Right atrium auricular region (tissue), 2 donors: ENCODE data around the gene PAX5. TPM values are rescaled to one million over a fixed set of nuclear protein-coding genes. Genes with fewer than 3 reads are reported as not detected.

Experiments used
- DNase-seq: peaks from one replicate; pipeline ENCODE4 v3.0.0-alpha.2; 2019; ENCODE audit warnings: low spot score
- H3K27ac ChIP-seq, 2 donors: fragments of 200-600 bp; sonication (generic); 1 replicate in 1 of 2; 2 replicates in 1 of 2; pipeline ENCODE4 v1.5.1; 2016 to 2019
- H3K27me3 ChIP-seq, 2 donors: fragments of 200-600 bp; sonication (generic); one replicate each; pipeline versions ENCODE4 v1.5.1 to v1.6.0; 2017 to 2019
- H3K36me3 ChIP-seq: fragments of 200-600 bp; sonication (generic); one replicate; pipeline ENCODE4 v1.5.1; 2016
- H3K4me1 ChIP-seq, 2 donors: fragments of 200-600 bp; sonication (generic); one replicate each; pipeline versions ENCODE4 v1.5.1 to v1.6.0; 2017 to 2019
- H3K4me3 ChIP-seq, 2 donors: fragments of 200-600 bp; sonication (generic); 1 replicate in 1 of 2; 2 replicates in 1 of 2; pipeline ENCODE4 v1.5.1; 2017 to 2019; ENCODE audit warnings: mild to moderate bottlenecking in 1 of 2, moderate library complexity in 1 of 2
- H3K9me3 ChIP-seq, 2 donors: fragments of 200-600 bp; sonication (generic); one replicate each; pipeline ENCODE4 v1.5.1; 2019
- total RNA-seq, 2 donors: library from RNA; depleted of rRNA; stranded (reverse); fragments of >200 nt; gene quantifications; one replicate each; pipeline ENCODE4 v1.1.0, GENCODE V29; 2016
- TF ChIP-seq, protein P1 (sequence below), 2 donors: fragments of 200-600 bp; sonication (generic); IDR thresholded peaks; one replicate each; pipeline ENCODE4 v1.5.1; 2019; ENCODE audit warnings: antibody characterized with exemption in 2 of 2

Gene PAX5
- total RNA-seq, 2 donors from 2014 or later: 0.59 TPM; not detected in 1

DNA sequence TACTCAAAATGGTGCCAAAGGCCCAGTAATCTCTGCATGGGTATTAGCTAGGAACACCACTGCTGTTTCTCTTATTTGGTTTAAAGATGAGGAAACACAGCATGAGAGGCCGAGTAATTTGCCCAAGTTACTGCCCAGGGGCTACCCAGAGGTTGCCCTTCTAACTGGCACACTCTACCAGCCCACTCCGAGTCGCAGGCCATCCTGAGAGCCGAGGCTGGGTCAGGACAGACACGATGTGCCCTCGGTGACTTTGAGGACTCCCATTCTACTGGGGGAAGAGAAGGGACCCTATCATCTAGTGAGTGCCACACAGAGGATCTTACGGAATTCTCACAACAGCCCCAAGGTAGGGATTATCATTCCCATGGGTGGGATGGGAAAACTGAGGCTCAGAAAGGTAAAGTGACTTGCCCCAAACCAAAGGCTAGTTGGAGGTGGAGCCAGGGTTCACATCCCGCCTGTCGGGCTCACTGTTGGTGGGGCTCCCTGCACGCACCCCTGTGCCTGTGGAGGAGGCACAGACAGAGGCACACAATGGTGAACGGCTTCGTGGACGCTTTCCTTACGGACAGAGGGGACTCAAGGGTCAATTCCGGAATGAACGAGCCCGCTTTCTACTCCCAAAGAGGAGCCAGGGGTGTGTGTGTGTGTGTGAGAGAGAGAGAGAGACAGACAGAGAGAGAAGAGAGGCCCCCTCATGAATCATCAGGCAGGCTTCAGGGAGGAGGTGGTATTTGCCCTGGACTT, 236.4 kb downstream of the PAX5 start:
- TF ChIP-seq, protein P1, sequence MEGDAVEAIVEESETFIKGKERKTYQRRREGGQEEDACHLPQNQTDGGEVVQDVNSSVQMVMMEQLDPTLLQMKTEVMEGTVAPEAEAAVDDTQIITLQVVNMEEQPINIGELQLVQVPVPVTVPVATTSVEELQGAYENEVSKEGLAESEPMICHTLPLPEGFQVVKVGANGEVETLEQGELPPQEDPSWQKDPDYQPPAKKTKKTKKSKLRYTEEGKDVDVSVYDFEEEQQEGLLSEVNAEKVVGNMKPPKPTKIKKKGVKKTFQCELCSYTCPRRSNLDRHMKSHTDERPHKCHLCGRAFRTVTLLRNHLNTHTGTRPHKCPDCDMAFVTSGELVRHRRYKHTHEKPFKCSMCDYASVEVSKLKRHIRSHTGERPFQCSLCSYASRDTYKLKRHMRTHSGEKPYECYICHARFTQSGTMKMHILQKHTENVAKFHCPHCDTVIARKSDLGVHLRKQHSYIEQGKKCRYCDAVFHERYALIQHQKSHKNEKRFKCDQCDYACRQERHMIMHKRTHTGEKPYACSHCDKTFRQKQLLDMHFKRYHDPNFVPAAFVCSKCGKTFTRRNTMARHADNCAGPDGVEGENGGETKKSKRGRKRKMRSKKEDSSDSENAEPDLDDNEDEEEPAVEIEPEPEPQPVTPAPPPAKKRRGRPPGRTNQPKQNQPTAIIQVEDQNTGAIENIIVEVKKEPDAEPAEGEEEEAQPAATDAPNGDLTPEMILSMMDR (IDR thresholded peaks at IDR 0.05): no peak
- peaks cover 0 to 10% of the 10 kb centered on the region in 2 donors for H3K9me3 ChIP-seq
- H3K4me3 ChIP-seq: no peak overlapping the region
- no peak for DNase-seq
- no peak overlapping the region for H3K27ac ChIP-seq
- H3K4me1 ChIP-seq: no peaks in the 10 kb centered on the region
- H3K27me3 ChIP-seq: no peaks in the 10 kb centered on the region
- H3K36me3 ChIP-seq: no peaks in the 10 kb centered on the region

DNA sequence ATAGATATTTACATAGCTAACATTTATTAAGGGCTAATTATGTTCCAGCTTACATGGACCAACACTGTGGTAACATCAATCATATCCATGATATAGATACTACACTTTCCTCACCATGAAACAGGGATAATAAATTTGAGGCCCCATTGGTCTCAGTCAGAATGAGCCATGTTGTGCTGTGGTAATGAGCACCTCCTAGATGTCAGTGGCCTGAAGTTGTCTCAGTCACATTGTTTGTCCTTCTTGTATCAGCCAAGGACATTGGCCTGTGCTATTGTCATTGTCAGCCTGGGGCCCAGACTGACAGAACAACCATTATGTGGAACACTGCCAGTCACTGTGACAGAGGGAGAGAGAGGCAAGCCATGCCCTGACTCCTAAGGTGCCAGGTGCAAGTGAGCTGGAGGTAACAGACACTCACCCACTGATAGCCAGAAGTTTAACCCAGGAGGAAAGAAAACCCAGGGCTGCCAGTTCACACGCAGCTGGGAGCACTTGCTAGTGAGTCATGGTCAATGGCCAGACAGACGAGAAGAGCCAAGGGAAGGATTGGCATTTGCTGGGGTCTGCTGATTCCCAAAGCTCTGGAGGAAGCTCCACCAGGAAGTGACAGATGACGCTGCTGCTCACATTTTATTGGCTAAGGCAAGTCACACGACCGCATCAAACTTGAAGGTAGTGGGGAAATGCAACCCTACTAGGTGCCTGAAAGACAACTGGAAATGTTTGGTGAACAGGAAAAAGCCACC, 237.2 kb downstream of the PAX5 start:
- Histone ChIP-seq H3K36me3 (no peaks in the 10 kb centered on the region), H3K9me3 (peaks cover 0 to 10% of the 10 kb centered on the region in 2 donors), H3K27me3 (no peaks in the 10 kb centered on the region), H3K4me3 (no peak overlapping the region), H3K27ac (no peak overlapping the region), H3K4me1 (no peaks in the 10 kb centered on the region)
- TF ChIP-seq, protein P1 (IDR thresholded peaks at IDR 0.05): no peak
- DNase-seq: no peak

- Histone ChIP-seq H3K36me3 (no peaks in the 10 kb centered on the region), H3K4me1 (no peaks in the 10 kb centered on the region), H3K9me3 (peaks cover 0 to 10% of the 10 kb centered on the region in 2 donors), H3K27me3 (no peaks in the 10 kb centered on the region), H3K27ac (no peak overlapping the region), H3K4me3 (no peak overlapping the region)
- TF ChIP-seq, protein P1 (IDR thresholded peaks at IDR 0.05): no peak
- DNase-seq: no peak
Observed at GRCh38 chr9:36794461-36794860, 239.6 kb downstream of the PAX5 start.

GRCh38 chr9:36793277-36793676, 240.8 kb downstream of the PAX5 start:
- H3K4me1 ChIP-seq: no peaks in the 10 kb centered on the region
- no peak overlapping the region for H3K27ac ChIP-seq
- no peaks in the 10 kb centered on the region for H3K27me3 ChIP-seq
- no peak for DNase-seq
- H3K9me3 ChIP-seq: peaks cover 0 to 10% of the 10 kb centered on the region in 2 donors
- TF ChIP-seq, protein P1 (IDR thresholded peaks at IDR 0.05): no peak
- no peaks in the 10 kb centered on the region for H3K36me3 ChIP-seq
- no peak overlapping the region for H3K4me3 ChIP-seq

DNA sequence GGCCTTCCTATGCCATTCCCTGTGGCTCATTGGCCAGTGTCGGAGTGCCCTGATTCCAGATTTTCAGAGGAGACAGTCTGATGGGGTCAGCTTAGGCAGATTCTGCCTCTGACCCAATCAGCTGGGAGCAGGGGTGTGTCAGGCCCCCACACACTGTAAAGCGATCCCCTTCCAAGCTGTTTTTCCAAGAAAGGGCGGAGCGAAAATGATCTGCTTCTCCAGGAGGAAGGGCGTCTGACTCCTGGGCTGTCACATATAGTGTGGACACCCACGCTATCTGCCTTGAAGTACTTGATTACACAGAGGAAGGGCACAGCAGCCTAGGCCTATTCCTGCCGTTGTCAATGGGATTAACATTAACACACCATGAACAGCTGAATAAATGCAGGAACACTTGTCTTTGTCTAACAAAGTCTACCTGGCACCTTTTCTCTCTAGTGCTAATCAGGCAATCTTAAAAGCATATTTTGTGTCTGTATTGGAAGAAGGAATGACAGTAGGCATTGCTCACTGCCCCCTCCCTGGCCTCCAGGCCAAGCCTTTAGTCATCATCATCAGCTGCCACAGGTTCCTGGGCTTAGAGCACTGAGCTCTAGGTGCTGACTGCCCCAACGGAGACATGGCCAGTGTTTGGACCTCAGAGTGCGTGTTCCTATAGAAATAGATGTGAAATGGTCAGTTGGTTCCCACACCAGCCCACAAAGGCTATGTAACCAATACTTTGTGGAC, 242.7 kb downstream of the PAX5 start:
- Histone ChIP-seq H3K36me3 (no peaks in the 10 kb centered on the region), H3K9me3 (peaks cover 0 to 10% of the 10 kb centered on the region in 2 donors)

More for the DNA sequence above, 242.7 kb downstream of the PAX5 start:
- H3K27me3 ChIP-seq: no peaks in the 10 kb centered on the region
- DNase-seq: no peak
- TF ChIP-seq, protein P1 (IDR thresholded peaks at IDR 0.05): no peak
- no peak overlapping the region for H3K4me3 ChIP-seq
- no peak overlapping the region for H3K27ac ChIP-seq
- no peaks in the 10 kb centered on the region for H3K4me1 ChIP-seq
